HCT116 (cell line): ENCODE measurements around the gene REEP5. TPM values are rescaled to one million over a fixed set of nuclear protein-coding genes. Genes with fewer than 3 reads are reported as not detected.

Experiments used
- ATAC-seq: fragments of 200-7000 bp; cut with Tn5 transposase; 2 replicates; pipeline ENCODE4 v1.9.1; 2020; ENCODE audit warnings: mild to moderate bottlenecking, moderate library complexity
- BruUV-seq: library from RNA; stranded (reverse); fragments of 400-500 nt; replicated peaks from 2 replicates; lab custom pipeline; 2021; lab: Mats Ljungman, UMichigan
- CTCF ChIA-PET: fragments of 300-600 bp; sonication (Branson Sonifier 250); formaldehyde crosslinking; loops from one replicate; lab custom pipeline; 2021; ENCODE audit warnings: antibody characterized with exemption; lab: Charles Lee
- POLR2A ChIA-PET: fragments of 300-600, 350-600 bp; sonication (Branson Sonifier 250); formaldehyde crosslinking; loops from one replicate; lab custom pipeline; 2021; ENCODE audit warnings: antibody characterized with exemption; lab: Charles Lee
- RAD21 ChIA-PET, 2 experiments: fragments of 300-600 bp; sonication (Branson Sonifier 250); formaldehyde crosslinking; loops; one replicate each; lab custom pipeline; 2023; ENCODE audit warnings: low total read pairs in 2 of 2; ENCODE audit not compliant: uncharacterized antibody in 2 of 2, unreplicated experiment in 2 of 2, low non-redundant PET in 1 of 2; lab: Charles Lee
- DNase-seq: peaks from one replicate; pipeline ENCODE4 v3.0.0-alpha.2; 2010; ENCODE audit warnings: low read depth, low spot score
- H2AFZ ChIP-seq: fragments of 200-600 bp; shearing (Covaris generic), sonication (generic); 2 replicates; pipeline ENCODE4 v1.6.1; 2017; ENCODE audit warnings: low read depth, mixed run types, mixed read lengths, antibody characterized with exemption, low read length; ENCODE audit not compliant: poor library complexity, severe bottlenecking
- H3K27ac ChIP-seq: 2 replicates; pipeline ENCODE4 v1.5.1; 2012; ENCODE audit warnings: low read depth, low read length
- H3K27me3 ChIP-seq: fragments of 200-600 bp; sonication (generic); 2 replicates; pipeline ENCODE4 v1.6.1; 2016; ENCODE audit warnings: mixed run types, low read length, mixed read lengths; ENCODE audit not compliant: insufficient read depth
- H3K36me3 ChIP-seq, 2 experiments: fragments of 200-500 bp in 1 of 2; fragments of 200-600 bp in 1 of 2; sonication (Bioruptor generic) in 1 of 2; sonication (generic) in 1 of 2; 2 replicates each; pipeline versions ENCODE4 v1.5.1 to v1.6.1; 2014 to 2016; ENCODE audit warnings: low read length in 2 of 2, inconsistent platforms in 1 of 2, mixed read lengths in 1 of 2, mixed run types in 1 of 2; ENCODE audit not compliant: insufficient read depth in 2 of 2, control insufficient read depth in 1 of 2
- H3K4me1 ChIP-seq, 2 experiments: fragments of 200-600 bp in 1 of 2; sonication (generic) in 1 of 2; 2 replicates each; pipeline versions ENCODE4 v1.5.1 to v1.6.1; 2012 to 2017; ENCODE audit warnings: low read length in 2 of 2, inconsistent platforms in 1 of 2, mild to moderate bottlenecking in 1 of 2, mixed read lengths in 1 of 2, mixed run types in 1 of 2, moderate library complexity in 1 of 2; ENCODE audit not compliant: insufficient read depth in 2 of 2, control insufficient read depth in 1 of 2
- H3K4me2 ChIP-seq: fragments of 200-600 bp; sonication (generic); 2 replicates; pipeline ENCODE4 v1.6.1; 2017; ENCODE audit warnings: mixed run types, low read length, mixed read lengths
- H3K4me3 ChIP-seq, 2 experiments: fragments of 200-600 bp in 1 of 2; sonication (generic) in 1 of 2; replicated peaks in 1 of 2; 2 replicates each; pipeline ENCODE4 v1.5.1; 2011 to 2016; ENCODE audit warnings: low read length in 2 of 2, control low read depth in 1 of 2, low read depth in 1 of 2, mild to moderate bottlenecking in 1 of 2, mixed read lengths in 1 of 2, mixed run types in 1 of 2
- H3K79me2 ChIP-seq: fragments of 200-600 bp; sonication (generic); 2 replicates; pipeline ENCODE4 v1.6.1; 2017; ENCODE audit warnings: mild to moderate bottlenecking, mixed run types, low read length, moderate library complexity, mixed read lengths; ENCODE audit not compliant: insufficient read depth
- H3K9ac ChIP-seq: fragments of 200-600 bp; sonication (generic); 2 replicates; pipeline ENCODE4 v1.6.1; 2016; ENCODE audit warnings: low read length, mixed read lengths
- H3K9me2 ChIP-seq: fragments of 200-600 bp; sonication (generic), shearing (Covaris generic); 2 replicates; pipeline ENCODE4 v1.6.1; 2017; ENCODE audit warnings: mixed run types, mild to moderate bottlenecking, moderate library complexity; ENCODE audit not compliant: insufficient read depth
- H3K9me3 ChIP-seq, 2 experiments: fragments of 200-500 bp in 1 of 2; fragments of 200-600 bp in 1 of 2; sonication (Bioruptor generic) in 1 of 2; sonication (generic) in 1 of 2; 2 replicates each; pipeline ENCODE4 v1.6.1; 2014 to 2017; ENCODE audit warnings: low read length in 2 of 2, mixed read lengths in 2 of 2, inconsistent platforms in 1 of 2, low read depth in 1 of 2, mild to moderate bottlenecking in 1 of 2, mixed run types in 1 of 2, moderate library complexity in 1 of 2; ENCODE audit not compliant: control insufficient read depth in 1 of 2, insufficient read depth in 1 of 2
- H4K20me1 ChIP-seq: fragments of 200-600 bp; sonication (generic), shearing (Covaris generic); 2 replicates; pipeline ENCODE4 v1.6.1; 2017; ENCODE audit warnings: mixed run types, mild to moderate bottlenecking, moderate library complexity; ENCODE audit not compliant: insufficient read depth
- CBX3 ChIP-seq: IDR thresholded peaks from 2 replicates; pipeline ENCODE4 v1.6.1; 2012; ENCODE audit warnings: low read depth
- CEBPB ChIP-seq: IDR thresholded peaks from 2 replicates; pipeline ENCODE4 v1.6.1; 2012; ENCODE audit warnings: low read depth
- EGR1 ChIP-seq: IDR thresholded peaks from 2 replicates; pipeline ENCODE4 v1.6.1; 2012; ENCODE audit warnings: low read depth
- EZH2 ChIP-seq: fragments of 200-600 bp; sonication (generic); IDR thresholded peaks from 2 replicates; pipeline ENCODE4 v1.6.1; 2017; ENCODE audit warnings: antibody characterized with exemption, mixed run types
- EZH2phosphoT487 ChIP-seq: fragments of 200-600 bp; IDR thresholded peaks from 2 replicates; pipeline ENCODE4 v1.6.1; 2018; ENCODE audit warnings: antibody characterized with exemption, borderline replicate concordance
- FOSL1 ChIP-seq: IDR thresholded peaks from 2 replicates; pipeline ENCODE4 v1.6.1; 2012; ENCODE audit warnings: low read depth
- JUND ChIP-seq: IDR thresholded peaks from 2 replicates; pipeline ENCODE4 v1.6.1; 2012
- POLR2A ChIP-seq: IDR thresholded peaks from 2 replicates; pipeline ENCODE4 v1.7.0; 2011; ENCODE audit warnings: borderline replicate concordance; ENCODE audit not compliant: insufficient read depth, insufficient read length; ENCODE audit errors: extremely low read depth
- POLR2AphosphoS5 ChIP-seq: IDR thresholded peaks from 2 replicates; pipeline ENCODE4 v1.6.1; 2011; ENCODE audit warnings: mild to moderate bottlenecking, low read depth, low read length, moderate library complexity
- SIN3A ChIP-seq: IDR thresholded peaks from 2 replicates; pipeline ENCODE4 v1.6.1; 2012; ENCODE audit warnings: low read depth
- SP1 ChIP-seq: IDR thresholded peaks from 2 replicates; pipeline ENCODE4 v1.6.1; 2012; ENCODE audit warnings: low read depth
- SRF ChIP-seq: IDR thresholded peaks from 2 replicates; pipeline ENCODE4 v1.6.1; 2012; ENCODE audit warnings: low read depth
- TCF7L2 ChIP-seq: IDR thresholded peaks from 2 replicates; pipeline ENCODE4 v1.7.0; 2011; ENCODE audit warnings: borderline replicate concordance, inconsistent platforms; ENCODE audit not compliant: insufficient read depth, insufficient read length; ENCODE audit errors: extremely low read depth
- YY1 ChIP-seq: IDR thresholded peaks from 2 replicates; pipeline ENCODE4 v1.6.1; 2011; ENCODE audit warnings: low read length, low read depth, moderate library complexity, mild to moderate bottlenecking; ENCODE audit not compliant: insufficient replicate concordance; ENCODE audit errors: extremely low read depth
- ZFX ChIP-seq: fragments of 450-650 bp; IDR thresholded peaks from 2 replicates; pipeline ENCODE4 v1.6.1; 2017
- ZNF274 ChIP-seq: fragments of 200-500 bp; sonication (Bioruptor generic); IDR thresholded peaks from 2 replicates; pipeline ENCODE4 v1.6.1; 2014; ENCODE audit warnings: mild to moderate bottlenecking, low read depth, low read length, inconsistent platforms
- intact Hi-C: fragments of 100-400 bp; cut with micrococcal nuclease; formaldehyde crosslinking; loops from 2 replicates; pipeline ENCODE4 v1.10.0; 2022
- total RNA-seq: library from RNA; stranded (reverse); gene quantifications from one replicate; pipeline ENCODE4 v1.2.1, GENCODE V29; 2021; ENCODE audit not compliant: unreplicated experiment
- TF ChIP-seq, protein P1 (sequence below): IDR thresholded peaks from 2 replicates; pipeline ENCODE4 v1.6.1; 2012; ENCODE audit warnings: low read depth
- TF ChIP-seq, protein P2 (sequence below): IDR thresholded peaks from 2 replicates; pipeline ENCODE4 v1.6.1; 2011; ENCODE audit warnings: mild to moderate bottlenecking, low read length, moderate library complexity; ENCODE audit not compliant: insufficient replicate concordance; ENCODE audit errors: extremely low read depth
- TF ChIP-seq, protein P3 (sequence below): IDR thresholded peaks from 2 replicates; pipeline ENCODE4 v1.6.1; 2012
- TF ChIP-seq, protein P4 (sequence below): IDR thresholded peaks from 2 replicates; pipeline ENCODE4 v1.6.1; 2012

REEP5 gene
- total RNA-seq, 1 experiment from 2014 or later, result 71.7 TPM

DNA sequence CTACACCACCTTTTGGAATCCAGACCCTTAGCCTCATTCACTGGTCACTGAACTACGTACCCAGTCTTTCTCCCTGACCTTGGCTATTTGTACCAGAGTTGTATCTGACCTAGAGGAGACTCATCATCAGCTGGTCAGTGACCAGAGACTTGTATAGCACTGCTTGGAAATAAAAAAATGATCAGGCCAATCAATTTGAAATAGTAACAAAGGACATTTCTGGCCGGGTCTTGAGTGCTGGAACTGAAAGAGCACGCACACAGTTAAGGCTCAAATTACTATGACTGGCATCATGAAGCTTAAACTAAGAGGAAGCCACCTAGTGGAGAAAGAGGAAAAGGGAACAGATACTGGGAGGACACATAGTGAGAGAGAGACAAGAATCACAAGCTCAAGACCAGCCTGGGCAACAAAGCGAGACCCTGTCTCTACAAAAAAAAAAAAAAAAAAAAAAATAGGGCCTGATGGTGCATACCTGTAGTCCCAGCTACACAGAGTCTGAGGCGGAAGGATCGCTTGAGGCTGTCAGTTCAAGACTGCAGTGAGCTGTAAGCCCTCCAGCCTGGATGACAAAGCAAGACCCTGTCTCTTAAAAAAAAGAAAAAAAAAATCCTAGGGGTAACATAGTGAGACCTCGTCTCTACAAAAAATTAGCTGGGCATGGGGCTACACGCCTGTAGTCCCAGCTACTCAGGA, 73.8 kb downstream of the REEP5 start:
- DNase-seq (peak; percentile 68), ATAC-seq (peak; percentile 99)
- H2AFZ ChIP-seq, result peak overlapping the region; percentile 81
- no peaks in the 10 kb centered on the region for H3K79me2 ChIP-seq
- H3K9ac ChIP-seq, result peak overlapping the region; percentile 18; the same call in 1 of the 2 replicates
- no TSS peak for BruUV-seq
- H3K27me3 ChIP-seq, result no peaks in the 10 kb centered on the region
- H3K36me3 ChIP-seq, result no peaks in the 10 kb centered on the region
- intact Hi-C loops, result loop anchor here (5.0 to 10.0 kb wide), 2 partner anchors 296 to 653 kb away; no protein-coding TSS in a partner anchor
- no peak overlapping the region for H3K27ac ChIP-seq
- ChIA-PET RAD21 (interaction anchor here in 1 of 2 experiments (0.6 kb wide), 1 partner anchor 297 kb away, joined by 3 read pairs; no protein-coding TSS in a partner anchor), CTCF (interaction anchor here (0.6 to 1.5 kb wide), 17 partner anchors 11 to 708 kb away, joined by 3 to 11 read pairs (median 5); partner anchors contain the start of gene SRP19), POLR2A (interaction anchor here (0.7 to 1.5 kb wide), 2 partner anchors 12 kb away, joined by 4 to 5 read pairs; partner anchors contain the start of gene SRP19)
- H3K4me1 ChIP-seq, result peaks cover 0 to 4% of the 10 kb centered on the region in 2 experiments; a peak in 1 of 4 replicates
- no peaks in the 10 kb centered on the region for H3K9me3 ChIP-seq
- H3K4me3 ChIP-seq, result 0 out of 4 replicates have a peak overlapping the region, but pooled peaks of 1 of the 2 experiments have one; percentile 13
- H3K4me2 ChIP-seq, result peak overlapping the region; percentile 61
- no peaks in the 10 kb centered on the region for H3K9me2 ChIP-seq
- H4K20me1 ChIP-seq, result no peaks in the 10 kb centered on the region
- TF ChIP-seq, protein P1, sequence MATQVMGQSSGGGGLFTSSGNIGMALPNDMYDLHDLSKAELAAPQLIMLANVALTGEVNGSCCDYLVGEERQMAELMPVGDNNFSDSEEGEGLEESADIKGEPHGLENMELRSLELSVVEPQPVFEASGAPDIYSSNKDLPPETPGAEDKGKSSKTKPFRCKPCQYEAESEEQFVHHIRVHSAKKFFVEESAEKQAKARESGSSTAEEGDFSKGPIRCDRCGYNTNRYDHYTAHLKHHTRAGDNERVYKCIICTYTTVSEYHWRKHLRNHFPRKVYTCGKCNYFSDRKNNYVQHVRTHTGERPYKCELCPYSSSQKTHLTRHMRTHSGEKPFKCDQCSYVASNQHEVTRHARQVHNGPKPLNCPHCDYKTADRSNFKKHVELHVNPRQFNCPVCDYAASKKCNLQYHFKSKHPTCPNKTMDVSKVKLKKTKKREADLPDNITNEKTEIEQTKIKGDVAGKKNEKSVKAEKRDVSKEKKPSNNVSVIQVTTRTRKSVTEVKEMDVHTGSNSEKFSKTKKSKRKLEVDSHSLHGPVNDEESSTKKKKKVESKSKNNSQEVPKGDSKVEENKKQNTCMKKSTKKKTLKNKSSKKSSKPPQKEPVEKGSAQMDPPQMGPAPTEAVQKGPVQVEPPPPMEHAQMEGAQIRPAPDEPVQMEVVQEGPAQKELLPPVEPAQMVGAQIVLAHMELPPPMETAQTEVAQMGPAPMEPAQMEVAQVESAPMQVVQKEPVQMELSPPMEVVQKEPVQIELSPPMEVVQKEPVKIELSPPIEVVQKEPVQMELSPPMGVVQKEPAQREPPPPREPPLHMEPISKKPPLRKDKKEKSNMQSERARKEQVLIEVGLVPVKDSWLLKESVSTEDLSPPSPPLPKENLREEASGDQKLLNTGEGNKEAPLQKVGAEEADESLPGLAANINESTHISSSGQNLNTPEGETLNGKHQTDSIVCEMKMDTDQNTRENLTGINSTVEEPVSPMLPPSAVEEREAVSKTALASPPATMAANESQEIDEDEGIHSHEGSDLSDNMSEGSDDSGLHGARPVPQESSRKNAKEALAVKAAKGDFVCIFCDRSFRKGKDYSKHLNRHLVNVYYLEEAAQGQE, result no peak
- TF ChIP-seq EZH2phosphoT487 (no peak), ZFX (no peak), YY1 (peak; percentile 17), TCF7L2 (no peak), POLR2A (no peak), EGR1 (no peak), ZNF274 (no peak), SIN3A (no peak), CBX3 (peak; percentile 41; the same call in 1 of the 2 replicates), JUND (no peak), FOSL1 (no peak), POLR2AphosphoS5 (no peak), SRF (no peak), CEBPB (no peak), SP1 (no peak), EZH2 (no peak)
- TF ChIP-seq, protein P2, sequence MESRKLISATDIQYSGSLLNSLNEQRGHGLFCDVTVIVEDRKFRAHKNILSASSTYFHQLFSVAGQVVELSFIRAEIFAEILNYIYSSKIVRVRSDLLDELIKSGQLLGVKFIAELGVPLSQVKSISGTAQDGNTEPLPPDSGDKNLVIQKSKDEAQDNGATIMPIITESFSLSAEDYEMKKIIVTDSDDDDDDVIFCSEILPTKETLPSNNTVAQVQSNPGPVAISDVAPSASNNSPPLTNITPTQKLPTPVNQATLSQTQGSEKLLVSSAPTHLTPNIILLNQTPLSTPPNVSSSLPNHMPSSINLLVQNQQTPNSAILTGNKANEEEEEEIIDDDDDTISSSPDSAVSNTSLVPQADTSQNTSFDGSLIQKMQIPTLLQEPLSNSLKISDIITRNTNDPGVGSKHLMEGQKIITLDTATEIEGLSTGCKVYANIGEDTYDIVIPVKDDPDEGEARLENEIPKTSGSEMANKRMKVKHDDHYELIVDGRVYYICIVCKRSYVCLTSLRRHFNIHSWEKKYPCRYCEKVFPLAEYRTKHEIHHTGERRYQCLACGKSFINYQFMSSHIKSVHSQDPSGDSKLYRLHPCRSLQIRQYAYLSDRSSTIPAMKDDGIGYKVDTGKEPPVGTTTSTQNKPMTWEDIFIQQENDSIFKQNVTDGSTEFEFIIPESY, result no peak
- TF ChIP-seq, protein P3, sequence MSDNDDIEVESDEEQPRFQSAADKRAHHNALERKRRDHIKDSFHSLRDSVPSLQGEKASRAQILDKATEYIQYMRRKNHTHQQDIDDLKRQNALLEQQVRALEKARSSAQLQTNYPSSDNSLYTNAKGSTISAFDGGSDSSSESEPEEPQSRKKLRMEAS, result no peak
- TF ChIP-seq, protein P4, sequence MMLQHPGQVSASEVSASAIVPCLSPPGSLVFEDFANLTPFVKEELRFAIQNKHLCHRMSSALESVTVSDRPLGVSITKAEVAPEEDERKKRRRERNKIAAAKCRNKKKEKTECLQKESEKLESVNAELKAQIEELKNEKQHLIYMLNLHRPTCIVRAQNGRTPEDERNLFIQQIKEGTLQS, result no peak
